GM19468 (cell line): ENCODE results near the gene FGF13.

Source experiments
- ATAC-seq: cut with Tn5 transposase; IDR thresholded peaks from one replicate; pipeline ENCODE4 v1.9.1; 2021; ENCODE audit warnings: mild to moderate bottlenecking, moderate library complexity, moderate number of reproducible peaks; ENCODE audit not compliant: unreplicated experiment; ENCODE audit errors: extremely low read depth

FGF13 gene

DNA sequence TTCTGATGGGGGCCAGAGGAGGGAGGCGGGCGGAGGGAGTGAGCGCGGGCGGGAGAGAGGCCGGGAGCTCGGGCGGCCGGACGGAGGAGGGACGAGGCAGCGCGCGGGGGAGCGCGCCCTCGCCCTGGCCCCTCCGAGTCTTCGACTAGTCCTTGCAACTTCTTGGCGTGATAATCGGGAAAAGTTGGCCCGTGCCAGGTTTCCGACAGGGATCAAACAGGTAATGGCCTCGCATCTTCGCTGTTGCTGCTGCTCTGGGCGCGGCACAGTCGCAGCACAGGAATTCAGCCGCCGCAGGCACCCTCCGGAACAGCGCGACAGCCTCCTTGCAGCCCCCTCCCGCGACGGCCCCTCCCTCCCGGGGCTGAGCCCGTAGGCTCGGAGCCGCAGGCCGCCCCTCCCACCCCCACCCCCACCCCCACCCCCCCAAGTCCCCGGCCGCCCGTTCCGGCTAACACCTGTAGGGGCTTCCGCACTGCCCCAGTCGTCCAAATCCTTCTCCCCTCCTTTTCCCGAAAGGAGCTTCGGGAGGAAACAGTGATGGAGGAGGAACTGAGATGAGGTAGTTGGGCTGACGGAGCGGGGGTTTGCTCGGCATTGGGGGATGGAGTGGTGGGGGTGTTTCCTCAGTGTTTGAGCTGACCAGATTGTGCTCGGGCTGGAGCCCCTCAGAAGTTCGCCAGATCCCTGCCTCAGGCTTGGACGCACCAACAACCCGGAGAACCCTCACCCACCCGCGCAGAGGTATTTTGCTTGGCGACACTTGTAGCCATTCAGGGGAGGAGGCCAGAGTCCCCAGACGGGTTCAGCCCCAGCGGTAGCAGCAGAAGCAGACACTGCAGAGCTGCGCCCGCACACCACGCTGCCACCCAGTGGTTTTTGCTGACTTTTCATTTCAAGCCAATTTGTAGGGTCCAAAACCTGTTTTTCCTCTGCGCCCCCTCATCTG, at the start of gene FGF13:
Gene FGF13, minus strand, starts transcription at position 319 of the 949 bp plus-strand sequence. CDS start 714 bp downstream, outside the sequence.
- no peak for ATAC-seq

DNA sequence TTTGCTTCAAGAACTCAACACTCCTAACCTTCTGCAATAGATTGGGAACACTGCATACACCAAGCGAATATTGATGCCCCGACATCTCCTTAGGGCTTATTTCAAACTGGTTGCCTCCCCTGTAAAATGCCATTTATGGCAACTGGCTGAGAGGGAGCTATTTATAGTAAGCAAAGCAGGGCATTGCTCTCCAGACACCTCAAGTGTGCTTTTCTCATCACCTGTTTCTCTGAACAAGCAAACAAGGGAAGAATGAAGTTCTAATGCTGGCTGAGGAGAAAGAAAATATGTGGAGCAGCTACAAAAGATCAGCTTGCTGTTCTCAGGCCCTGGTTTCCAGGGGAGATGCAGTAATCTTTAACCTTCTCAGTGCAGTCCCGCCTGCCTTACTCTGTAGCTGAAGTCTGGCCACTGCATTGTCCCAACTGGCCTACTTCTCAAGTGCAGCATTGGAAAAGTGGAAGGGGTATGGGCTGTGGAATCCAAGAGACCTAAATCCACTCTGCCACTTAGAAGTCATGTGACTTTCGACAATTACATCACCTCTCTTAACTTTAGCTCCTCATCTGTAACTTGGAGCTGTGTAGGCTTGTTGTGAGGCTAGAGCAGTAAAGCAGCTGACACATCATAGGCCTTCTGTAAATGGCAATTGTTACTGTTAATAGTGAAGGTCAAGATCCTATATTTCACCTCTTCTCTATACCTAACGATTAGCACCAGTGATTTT, 47.9 kb upstream of the FGF13 start:
- no peak for ATAC-seq

DNA sequence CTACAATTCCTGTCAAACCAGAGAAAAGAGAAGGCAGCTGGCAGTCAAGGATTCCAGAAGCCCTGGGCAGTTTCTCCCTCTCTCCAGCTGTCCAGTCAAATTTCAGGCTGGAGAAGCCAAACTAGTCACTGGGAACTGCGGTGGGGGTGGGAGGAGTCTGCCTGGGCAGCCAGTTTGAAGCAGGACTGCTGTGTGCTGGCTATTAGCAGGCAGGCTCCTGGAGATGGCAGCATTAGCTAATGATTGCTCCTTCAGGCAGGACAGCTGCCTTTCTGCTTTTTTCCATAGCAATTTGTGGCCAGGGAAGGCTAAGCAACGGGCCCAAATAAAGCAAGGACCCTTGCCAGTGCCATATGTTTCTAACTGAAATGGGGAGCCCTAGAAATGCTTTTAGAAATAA, 44.7 kb upstream of the FGF13 start:
- no peak for ATAC-seq

DNA sequence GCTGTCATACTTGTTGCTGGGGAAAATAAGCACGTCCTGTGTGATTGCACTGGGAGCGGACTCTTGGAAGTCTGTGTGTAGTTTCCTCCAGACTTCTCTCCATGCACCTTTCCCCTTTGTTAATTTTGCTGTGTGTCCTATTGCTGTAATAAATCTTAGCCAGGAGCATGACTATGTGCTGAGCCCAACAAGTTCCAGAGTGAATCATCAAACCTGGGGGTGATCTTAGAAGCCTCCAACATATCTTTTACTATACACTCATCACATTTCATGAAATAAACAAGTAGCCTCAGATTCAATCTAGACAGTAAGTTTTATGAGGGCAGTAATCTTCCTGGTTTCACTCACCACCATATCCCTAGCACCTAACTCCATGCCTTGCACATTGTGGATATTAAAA, 43.3 kb upstream of the FGF13 start:
- ATAC-seq = no peak

DNA sequence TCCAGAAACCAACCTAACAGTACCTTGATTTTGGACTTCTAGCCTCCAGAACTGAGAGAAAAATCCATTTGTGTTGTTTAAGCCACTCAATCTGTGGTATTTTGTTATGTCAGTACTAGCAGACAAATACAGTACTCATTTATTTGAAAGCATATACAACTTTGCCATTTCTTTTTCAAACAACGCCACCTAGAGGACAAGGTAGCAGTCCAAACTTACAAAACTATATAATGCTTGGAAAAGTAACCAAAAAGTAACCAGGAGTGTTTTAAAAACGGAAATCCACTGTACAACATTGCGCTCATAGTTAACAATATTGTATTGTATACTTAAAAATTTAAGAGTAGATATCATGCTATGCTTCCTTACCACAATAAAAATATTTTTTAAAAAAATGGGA, 37.0 kb upstream of the FGF13 start:
- no peak for ATAC-seq

DNA sequence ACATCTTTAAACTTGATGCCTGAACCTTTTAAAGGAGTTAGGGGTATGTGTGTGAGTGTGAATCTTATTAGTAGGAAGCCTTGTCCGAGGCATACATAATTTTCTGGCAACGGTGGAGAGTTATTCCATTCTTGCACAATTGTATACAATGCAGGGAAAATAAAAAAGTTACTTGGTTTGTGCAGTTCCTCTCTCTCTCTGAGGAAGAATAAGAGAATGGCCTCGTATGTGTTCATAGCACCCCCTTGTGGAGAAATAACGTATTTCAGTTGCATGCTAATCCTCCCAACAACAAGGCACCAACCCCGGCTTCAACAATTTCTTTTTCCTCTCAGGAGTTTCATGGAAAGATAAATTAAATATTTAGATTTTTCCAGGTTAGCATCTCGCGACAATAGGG, 33.7 kb upstream of the FGF13 start:
- ATAC-seq = no peak

DNA sequence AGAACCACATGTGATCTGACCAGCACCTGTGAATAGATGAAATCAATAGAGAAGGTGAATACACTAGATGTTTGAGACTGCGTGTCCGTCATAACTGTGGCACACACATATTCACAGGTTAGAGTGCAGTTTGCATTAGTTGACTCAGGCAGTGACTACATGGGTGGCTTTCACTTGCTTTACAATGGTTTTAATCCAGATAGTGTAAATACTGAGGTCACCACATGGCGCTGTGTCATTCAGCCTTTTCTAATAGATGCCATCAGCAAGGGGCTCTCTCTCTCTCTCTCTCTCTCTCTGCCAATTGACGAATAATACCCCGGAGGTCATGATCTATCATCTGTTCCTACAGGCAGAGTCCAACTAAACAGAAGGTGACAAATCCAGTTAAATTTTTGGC, 30.7 kb upstream of the FGF13 start:
- ATAC-seq = no peak

DNA sequence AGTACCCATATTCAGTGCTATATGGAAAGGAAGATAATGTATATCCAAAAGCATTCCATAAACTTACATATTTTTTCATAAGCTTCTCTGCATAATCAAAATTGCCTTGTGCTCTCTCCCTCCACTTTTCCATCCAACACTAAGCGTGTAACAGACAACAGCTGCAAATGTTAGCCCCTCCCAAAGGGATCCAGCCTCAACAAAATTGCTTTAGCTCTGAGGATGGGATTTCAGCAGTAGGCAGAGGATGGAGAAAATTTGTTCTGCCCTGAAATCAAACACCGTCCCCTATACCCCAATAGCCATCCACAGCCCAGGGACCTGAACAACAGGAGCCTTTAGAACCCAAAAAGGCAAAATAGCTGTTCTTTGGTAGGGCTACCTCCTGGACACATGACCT, 28.8 kb upstream of the FGF13 start:
- no peak for ATAC-seq

DNA sequence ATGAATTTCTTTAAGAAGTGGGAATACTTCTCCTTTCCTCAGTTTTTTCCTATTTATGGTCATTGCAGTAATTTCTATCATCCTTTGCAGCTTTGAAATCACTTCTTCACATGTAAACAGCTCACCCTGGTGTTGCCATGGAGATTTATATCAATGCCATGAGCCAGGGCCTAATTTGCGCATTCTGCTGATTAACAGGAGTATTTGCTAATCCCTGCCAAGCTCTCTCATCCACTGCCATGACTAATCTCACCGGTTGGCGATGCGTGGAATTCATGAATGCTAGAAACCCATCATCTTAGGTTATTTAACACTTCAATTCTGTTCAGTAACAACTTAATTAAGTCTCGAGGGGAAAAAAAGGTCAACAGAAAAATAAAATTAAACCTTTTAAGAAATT, 11.8 kb upstream of the FGF13 start:
- ATAC-seq = no peak

DNA sequence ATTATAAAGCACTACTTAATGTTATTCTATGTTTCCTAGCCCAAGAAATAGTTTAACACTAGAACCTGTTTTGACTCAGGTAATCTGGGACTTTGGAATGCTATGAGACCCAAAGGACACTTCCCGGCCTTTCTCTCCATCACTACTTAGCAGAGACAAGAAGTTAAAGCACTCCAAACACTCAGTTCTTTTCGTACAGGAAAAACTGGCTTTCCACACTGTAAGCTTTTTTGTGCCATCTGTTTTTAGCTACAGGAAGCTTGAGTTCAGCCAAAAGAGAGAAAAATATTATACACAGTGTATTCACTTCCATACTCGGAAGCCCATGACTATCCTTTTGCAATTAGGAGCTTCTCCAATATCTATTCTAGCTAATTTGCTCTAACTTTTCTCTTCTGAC, 7.9 kb upstream of the FGF13 start:
- ATAC-seq = no peak

DNA sequence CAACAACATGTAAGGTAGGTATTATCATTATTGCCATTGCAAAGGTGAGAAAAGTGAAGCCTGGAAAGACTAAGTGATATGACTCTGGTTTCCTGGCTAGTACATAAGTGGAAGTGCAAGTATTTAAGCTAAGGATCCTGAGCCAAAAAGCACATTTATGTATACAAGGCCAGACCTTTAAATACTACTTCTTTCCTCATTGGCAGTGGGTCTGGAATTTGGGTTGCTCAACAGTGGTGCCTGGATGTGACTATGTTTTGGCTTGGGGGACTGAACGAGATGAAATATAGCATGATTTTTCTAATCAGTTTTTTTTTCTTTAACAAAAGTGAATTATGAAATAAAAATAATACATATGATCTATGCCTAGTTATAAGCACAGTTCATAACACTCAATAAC, 7.4 kb upstream of the FGF13 start:
- ATAC-seq = no peak

DNA sequence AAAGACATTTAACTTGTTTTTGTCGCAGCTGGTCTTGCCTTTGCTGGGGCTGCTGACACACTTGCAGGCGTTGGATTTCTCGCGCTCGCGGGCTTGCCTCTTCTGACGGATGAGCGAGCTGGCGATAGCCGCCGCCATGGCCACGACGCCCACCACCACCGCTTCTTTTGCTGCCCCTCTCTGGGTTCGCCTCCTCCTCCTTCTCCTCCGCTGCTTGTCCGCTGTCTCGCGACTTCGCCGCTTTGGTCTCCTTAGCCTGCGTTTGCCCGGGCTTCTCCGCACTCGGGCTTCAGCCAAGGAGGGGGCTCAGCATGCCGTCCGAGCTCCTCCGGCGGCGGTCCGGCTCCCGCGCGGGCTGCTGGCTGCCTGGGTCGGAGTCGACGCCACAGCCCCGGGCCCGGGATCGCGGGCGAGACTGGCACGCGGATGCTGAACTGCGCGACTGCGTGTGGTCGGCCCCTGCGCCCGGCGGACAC, 613 bp downstream of the FGF13 start:
- ATAC-seq = no peak

DNA sequence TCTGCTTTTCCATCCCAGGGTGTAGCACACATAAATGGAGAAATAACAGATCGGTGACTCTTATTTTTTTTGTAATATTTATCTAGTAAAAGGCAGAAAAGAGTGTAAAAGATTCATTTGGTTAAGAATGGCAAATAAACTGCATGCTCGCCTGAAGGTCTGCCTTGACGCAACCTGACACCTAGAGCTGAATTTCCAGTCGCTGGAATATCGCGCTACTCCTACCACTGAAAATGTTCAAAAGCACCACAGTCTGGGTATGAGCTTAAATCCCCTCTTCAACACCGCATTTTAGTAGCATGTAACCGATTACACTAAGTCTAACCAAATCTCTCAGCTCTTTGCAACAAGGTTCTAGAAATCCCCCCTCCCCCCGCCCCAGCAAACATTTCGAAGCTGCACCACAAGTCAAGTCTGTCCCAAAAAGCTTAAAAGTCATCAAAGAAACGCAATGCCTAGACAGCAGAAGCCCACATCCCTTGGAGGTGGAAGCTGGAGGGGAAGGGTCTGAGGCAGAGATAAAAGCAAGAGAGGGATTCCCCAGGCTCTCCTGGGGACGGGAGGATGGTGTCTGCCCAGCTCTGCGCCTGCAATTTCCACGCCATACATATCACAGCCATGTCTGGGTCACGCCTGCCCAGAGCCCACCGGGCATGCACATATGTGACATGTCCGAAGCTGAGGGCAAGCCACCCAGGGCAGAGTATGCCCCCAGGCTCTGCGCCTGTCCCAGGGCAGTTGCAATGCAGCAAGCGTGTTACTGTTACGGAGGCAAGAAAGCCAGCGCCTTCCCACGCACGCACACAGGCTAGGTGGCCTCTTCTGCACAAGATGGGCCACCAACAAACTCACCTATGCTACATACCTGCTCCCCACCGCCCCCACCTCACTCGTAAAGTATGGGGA, 1.4 kb downstream of the FGF13 start:
- no peak for ATAC-seq

DNA sequence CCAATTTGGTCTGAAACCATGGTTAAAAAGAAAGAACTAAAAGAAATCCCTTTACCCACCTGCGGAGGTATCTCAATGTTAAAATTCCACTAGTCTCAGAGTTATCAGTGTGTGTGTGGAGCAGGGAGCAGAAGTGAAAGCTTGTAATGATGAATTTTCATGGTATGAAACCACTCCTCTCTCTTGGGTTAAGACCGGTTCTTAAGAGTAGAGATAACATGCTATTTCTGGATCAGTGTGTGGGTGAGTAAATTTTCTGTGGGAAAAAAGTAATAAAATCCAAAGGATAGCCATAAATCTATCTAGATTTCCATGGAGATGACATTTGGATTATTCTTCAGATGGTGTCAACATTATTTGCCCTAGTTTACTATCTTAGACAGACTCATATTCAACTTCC, 3.2 kb downstream of the FGF13 start:
- ATAC-seq = no peak

DNA sequence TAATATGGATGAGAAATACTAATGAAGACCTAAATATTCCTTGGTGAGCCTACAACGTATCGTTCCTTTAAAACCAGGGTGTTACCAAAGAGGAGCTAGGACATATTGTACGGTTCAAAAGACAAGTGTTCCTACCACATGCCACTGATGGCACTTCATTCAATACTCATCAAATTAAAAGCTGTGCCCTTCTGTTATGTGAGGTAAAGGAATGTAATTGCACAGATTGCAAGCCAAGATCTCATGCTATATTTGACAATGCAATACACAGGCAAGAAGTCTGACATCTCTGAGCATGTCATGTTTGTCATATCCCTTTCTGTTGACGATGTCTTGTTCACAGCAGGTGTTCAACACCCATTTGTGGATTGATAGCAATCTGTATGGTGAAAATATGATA, 6.9 kb downstream of the FGF13 start:
- ATAC-seq = no peak

DNA sequence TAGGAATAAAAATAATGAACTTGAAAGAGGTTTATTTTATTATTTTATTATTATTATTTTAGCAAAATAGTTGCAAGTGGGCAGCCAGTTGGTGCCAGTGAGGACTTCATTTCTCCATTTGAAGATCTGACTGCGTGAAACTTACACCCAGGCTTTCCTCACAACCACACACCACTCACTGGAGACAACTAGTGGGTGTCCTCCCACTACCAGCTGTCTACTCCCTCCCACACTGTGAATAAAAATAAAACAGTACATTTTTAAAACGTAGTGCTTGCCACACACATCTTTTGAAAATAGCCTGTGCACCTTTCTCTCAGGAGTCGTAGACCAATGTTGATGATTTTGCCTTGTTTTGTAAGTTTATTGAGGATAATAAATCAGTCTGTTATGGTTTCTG, 7.4 kb downstream of the FGF13 start:
- ATAC-seq = no peak

DNA sequence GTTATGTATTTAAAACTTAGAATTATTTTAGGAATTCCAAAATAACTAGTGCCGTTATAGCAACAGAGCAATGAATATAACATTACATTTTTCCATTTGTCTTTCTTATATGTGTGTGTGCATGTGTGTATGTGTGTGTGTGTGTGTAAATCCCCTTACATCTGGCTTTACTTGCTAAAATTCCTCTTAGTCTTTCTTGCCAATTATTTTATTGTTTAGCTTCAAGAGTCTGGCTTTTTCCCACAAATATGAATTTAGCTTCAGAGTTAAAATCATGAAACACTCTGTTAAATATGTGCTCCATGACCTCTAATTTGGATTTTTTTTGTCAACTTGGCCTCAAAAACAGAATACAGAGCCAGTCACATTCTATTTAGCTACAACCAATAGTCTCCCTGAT, 18.9 kb downstream of the FGF13 start:
- no peak for ATAC-seq

DNA sequence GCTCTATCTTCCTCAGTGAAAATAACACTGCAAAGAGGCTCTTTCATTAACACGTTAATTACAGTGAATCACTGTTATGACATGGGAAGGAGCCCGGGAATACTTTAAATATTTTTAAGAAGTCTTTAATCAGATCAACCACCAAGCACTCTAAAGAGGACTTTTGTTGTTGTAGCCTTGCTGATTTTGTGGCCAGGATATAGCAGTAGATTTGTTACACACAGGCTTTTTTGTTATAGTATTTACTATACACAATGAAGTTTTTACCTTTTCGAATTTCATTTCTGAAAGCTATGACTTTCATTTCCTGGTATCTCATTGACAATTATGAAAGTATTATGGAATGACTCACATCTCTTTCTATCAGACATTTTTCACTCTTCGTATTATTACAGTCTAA, 20.3 kb downstream of the FGF13 start:
- ATAC-seq = no peak

DNA sequence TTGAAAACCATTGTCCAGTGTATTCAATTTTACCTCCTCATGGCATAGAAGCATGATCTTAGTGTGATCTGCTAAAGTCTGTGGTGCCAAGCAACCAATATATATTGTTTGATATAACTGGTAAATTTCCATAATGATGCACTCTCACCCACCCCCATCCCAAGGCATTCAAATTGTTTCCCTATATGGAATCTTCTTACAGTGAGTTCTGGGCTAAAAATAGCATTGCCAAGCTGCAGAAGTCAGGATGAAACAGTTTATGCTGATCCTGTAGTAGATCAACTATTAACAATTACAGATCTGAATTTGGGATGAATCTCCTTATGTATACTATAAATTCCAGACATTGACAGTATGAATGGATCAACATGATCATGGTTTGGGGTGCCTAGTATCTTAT, 20.9 kb downstream of the FGF13 start:
- no peak for ATAC-seq

DNA sequence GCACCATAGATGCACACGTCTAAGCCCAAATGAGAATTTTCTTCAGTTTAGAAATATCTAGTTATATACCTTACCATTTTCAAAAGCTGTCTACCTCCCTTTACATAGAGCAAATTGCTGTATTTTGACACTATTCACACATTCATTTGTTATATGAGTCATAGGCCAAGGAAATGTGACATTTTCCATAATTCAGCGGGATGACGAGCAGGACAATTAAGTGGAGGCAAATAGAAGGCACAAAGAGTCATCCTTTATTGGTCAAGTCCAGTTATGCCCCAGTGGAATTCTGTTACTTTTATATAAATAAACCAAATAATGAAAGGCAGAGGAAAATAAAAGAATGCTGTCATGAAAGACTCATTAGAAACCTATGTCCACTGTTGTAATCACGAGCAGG, 27.9 kb downstream of the FGF13 start:
- no peak for ATAC-seq
